Measurements from ENCODE around the gene ASCL3.
A peak's percentile ranks its signal among the peaks of the same experiment; 100 is the strongest.
"Not testable (repeated sequence)": the region's sequence is repeated elsewhere in the genome, so short reads cannot be mapped to it uniquely, and the experiment has no call there.

Gene ASCL3

GRCh38 chr11:8947230-8947943 lies 4.6 kb upstream of the ASCL3 start:
- DNase-seq, result no peak

- no peak for DNase-seq
These were observed 1.3 kb downstream of the ASCL3 start for GRCh38 chr11:8941341-8942103.

DNA sequence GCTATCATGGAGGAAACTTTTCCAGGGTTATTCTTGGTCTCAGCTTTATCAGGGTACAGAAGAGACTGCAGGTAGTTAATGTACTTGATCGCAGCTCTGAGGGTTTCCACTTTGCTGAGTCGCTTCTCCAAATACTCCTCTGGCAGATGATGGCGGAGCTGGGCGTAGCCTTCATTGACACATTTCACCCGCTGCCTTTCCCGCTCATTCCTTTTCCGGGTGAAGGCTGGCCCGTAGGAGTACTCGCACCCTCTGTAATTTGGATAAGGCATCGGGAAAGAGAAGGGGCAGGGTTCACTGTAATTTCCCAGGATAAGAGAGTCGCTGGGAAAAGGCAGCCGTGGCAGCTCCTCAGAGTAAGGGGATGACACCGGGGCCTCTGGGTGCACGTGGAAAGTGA lies 5.2 kb downstream of the ASCL3 start:
- no peak for DNase-seq

DNA sequence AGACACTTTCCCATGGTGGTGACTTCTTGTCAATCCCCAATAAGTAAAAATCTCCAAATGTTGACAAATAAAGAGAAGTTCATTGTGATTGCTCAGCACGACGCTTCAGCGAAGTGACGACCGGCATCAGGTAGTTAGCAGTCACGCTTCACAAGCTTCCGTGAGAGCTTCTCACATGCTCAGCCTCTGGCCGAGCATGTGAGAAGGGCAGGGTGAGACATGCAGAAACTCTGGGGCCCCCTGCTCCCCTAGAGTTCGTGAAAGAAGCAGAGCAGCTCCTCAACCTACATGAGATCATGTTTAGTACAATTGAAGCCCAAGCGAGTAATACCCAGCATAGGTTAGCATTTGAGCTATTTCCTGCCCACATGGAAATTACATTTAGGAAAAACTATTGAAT lies 5.7 kb downstream of the ASCL3 start:
- no peak for DNase-seq

- DNase-seq, result not testable (repeated sequence)
These were observed 7.0 kb downstream of the ASCL3 start for GRCh38 chr11:8935789-8936188.

- peak; percentile 89 for DNase-seq
These were observed 7.9 kb downstream of the ASCL3 start for GRCh38 chr11:8934742-8935488.

DNA sequence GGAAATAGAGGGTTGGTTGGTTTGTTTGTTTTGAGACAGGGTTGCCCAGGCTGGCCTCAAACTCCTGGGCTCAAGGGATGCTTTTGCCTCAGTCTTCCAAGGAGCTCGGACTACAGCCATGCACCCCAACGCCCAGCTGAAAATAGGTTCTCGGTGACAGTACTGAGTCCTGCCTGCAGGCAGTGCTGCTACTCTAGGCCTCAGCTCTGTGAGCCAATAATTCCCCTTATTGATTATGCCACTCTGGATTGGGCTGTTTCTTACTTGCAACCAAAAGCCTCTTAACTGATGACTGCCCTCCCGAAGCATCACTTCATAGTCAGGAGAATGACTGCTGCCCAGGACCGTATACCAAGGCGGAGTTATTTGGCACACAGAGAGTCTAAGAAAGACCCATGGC lies 8.9 kb downstream of the ASCL3 start:
- DNase-seq, result no peak

GRCh38 chr11:8932564-8933180 lies 10.1 kb downstream of the ASCL3 start, which contains the start of gene C11orf16:
TSS of gene C11orf16 (minus strand) at chr11:8932947. CDS start at chr11:8932308, 639 bp downstream.
- no peak for DNase-seq

DNA sequence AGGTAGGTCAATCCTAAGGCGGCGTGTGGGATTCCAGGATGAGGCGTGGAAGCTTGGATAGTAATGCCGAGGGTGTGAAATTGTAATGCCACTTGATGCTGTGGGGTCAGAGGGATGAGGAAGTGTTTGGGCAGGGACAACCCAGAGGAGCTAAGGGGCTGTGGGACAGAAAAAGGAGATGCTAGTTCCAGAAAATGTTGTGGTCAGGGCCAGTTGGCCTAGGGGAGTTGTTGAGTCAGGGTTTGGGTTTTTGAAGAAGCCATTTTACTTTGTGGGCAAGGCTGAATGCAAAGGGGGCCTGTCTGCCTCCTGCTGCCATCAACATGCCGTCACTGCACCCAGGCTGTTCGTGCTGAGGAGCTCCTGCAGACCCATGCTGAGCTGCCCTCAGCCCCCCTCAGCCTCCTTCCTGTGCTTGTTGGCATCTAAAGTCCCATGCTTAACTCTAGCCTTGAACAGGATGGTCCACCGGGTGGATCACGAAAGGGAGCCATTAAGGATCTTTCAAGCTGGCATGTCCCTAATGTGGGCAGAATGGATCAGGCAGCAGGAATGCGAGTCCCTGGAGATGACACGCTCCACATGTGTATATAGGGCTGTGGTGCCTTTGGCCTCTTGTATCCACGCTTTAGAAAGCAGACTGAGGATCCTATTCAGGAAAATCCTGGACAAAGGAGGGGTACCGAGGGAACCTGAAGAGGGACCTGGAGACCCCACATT lies 12.2 kb downstream of the ASCL3 start:
- peak; percentile 18 for DNase-seq

DNA sequence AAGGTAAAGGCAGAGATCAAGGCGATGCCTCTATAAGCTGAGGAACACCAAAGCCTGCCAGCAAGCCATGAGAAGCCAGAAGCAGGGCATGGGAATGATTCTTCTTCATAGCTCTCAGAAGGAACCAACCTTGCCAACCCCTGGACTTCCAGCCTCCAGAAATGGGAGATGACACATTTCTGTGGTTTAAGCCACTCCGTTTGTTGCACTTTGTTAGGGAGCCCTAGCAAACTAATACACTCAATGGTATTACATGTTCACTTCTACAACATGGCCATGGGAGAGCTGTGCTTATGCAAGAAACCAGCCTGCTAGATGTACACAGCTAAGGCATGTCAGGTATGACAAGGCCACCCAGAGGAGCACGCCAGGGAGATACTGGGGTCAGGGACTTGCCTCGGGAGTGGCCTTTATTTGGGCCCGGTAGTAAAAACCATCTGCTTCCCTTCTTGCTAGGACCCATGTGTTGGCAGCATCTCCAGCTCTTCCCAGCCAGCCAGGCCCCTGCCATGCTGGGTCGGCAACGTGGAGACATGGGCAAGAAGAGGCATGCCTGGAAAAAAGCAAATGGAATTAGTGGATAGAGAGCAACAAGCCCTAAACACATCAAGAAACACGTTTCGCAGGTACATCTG lies 13.7 kb downstream of the ASCL3 start:
- DNase-seq, result no peak

GRCh38 chr11:8928205-8928604 lies 14.6 kb downstream of the ASCL3 start:
- no peak for DNase-seq

- no peak for DNase-seq
These were observed 15.6 kb downstream of the ASCL3 start for GRCh38 chr11:8927233-8927632.

DNA sequence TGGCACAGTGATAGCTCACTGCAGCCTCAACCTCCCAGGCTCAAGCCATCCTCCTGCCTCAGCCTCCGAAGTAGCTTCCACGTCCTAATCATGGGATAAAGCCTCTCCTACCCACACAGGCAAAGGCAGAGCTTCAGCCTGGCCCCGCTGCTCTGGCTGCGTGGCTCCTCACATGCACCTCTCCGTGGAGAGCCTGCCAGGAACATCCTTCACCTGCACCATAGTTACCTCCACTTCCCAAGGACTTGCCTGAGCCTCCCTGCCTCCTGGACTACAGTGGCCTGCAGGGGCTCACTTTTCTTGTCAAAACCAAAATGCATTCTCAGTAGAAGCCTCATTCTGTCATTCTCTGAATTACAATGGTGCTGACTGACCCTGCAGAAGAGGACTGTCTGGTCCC lies 16.6 kb downstream of the ASCL3 start:
- DNase-seq, result no peak

- no peak for DNase-seq
These were observed 17.1 kb downstream of the ASCL3 start for GRCh38 chr11:8925711-8926110.

GRCh38 chr11:8922691-8923090 lies 20.1 kb downstream of the ASCL3 start:
- no peak for DNase-seq

DNA sequence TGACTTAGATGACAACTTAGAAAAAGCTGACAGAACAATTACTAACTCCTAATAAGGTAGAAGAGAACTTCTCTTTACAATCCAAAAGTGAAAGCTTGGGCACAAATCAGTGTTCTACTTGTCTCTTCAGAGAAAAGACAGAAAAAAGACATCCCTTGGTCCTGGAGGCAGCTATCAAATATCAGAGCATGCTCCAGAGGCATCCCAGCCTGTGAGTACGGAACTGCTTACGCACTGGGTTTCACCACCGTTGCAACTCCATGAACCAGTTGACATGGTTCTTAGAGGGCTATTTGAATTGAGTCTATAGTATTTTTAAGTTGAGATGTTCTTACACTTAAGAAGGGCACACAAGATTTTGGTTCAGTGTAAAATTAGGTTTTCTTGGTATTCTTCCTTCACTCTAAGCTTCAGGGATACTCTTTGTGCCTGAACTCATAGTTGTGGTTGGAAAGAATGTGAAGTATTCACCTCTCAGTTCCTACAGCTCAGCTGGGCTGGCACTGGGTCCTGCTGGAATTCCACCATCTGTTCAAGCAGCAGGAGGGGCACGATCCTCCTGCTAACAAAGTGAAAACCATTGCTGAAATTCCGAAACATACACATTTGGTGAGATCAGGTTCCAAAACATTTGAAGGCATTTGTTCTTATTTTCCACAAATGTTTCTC lies 25.5 kb downstream of the ASCL3 start:
- peak; percentile 93 for DNase-seq

- no peak for DNase-seq
These were observed 28.2 kb downstream of the ASCL3 start for GRCh38 chr11:8914661-8915018.

GRCh38 chr11:8913961-8914660 lies 28.7 kb downstream of the ASCL3 start:
- DNase-seq, result peak; percentile 36

GRCh38 chr11:8911029-8911823 lies 31.6 kb downstream of the ASCL3 start, which contains the start of gene AKIP1:
TSS of gene AKIP1 (plus strand) at chr11:8911189. CDS start at chr11:8911450, 261 bp downstream.
- peak; percentile 97 for DNase-seq

DNA sequence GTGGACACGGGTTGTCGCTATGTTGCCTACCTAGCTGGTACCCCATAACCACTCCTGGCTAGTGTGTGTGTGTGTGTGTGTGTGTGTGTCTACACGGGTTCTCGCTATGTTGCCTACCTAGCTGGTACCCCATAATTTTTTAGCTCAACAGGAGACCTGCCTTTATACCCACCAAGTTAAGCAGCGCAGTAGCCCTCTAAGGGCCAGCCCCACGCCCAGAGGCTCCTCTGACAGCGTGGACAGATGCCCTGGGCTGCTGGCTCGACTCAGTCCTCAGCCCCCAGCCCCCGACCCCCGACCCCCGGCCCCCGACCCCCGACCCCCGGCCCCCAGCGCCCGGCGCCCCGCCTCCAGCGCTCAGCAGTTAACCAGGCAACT lies 32.2 kb downstream of the ASCL3 start:
- no peak for DNase-seq

Data from fibroblast of skin of right quadriceps (primary cell).